Coronary artery (tissue), 2 donors: Measurements from ENCODE around the gene PC.

Experiments used
- DNase-seq: peaks from one replicate; pipeline ENCODE4 v3.0.0-alpha.2; 2017; ENCODE audit warnings: low spot score
- H3K27ac ChIP-seq, 2 donors: fragments of 200-600 bp; sonication (generic); one replicate each; pipeline ENCODE4 v1.5.1; 2016 to 2019
- H3K4me3 ChIP-seq: fragments of 200-600 bp; sonication (generic); 2 replicates; pipeline ENCODE4 v1.5.1; 2016; ENCODE audit warnings: mild to moderate bottlenecking, moderate library complexity
- CTCF ChIP-seq: fragments of 200-600 bp; sonication (generic); IDR thresholded peaks from one replicate; pipeline ENCODE4 v1.5.1; 2019; ENCODE audit warnings: antibody characterized with exemption

Gene PC

DNA sequence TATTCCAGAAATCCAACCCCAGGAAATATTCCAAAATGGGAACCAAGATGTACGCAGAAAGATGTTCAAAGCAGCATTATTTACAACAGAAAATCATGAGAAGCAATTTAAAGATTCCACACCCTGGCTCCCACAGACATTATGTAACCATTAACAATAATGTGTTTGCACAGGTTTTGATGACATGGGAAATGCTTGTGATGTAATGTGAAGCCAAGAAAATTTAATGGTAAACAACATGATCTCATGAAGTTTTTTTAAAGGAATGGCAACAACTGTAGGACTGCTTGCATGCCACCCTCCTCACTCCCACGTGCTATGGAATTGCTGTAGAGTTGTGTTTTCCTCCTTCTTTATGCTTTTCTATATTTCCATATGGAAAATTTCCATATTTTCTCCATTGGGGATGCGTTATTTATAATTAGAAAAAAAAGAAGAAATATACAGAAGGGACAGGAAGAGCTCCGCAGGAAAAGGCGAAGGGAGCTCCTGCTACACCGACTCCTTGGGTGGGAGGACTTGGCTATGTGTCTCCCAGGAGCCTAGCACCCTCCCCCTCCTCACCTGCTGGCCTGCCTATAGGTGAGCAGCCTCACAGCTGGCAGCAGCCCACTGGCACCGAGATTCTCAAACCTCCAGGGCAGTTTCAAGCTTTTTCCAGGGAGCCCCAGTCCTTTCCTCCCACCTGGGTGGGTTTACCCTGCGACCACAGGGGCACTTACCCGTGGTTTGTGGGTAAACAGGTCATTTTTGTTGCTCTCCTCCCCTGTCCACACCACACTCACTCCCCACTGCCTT, 80.4 kb downstream of the PC start:
- Histone ChIP-seq H3K27ac (no peak overlapping the region), H3K4me3 (no peak overlapping the region)
- DNase-seq = no peak
- TF ChIP-seq CTCF = no peak

- no peak overlapping the region for H3K4me3 ChIP-seq
- TF ChIP-seq CTCF = no peak
- no peak for DNase-seq
- H3K27ac ChIP-seq = no peak overlapping the region
Observed at GRCh38 chr11:66875378-66875777, 82.8 kb downstream of the PC start.

DNA sequence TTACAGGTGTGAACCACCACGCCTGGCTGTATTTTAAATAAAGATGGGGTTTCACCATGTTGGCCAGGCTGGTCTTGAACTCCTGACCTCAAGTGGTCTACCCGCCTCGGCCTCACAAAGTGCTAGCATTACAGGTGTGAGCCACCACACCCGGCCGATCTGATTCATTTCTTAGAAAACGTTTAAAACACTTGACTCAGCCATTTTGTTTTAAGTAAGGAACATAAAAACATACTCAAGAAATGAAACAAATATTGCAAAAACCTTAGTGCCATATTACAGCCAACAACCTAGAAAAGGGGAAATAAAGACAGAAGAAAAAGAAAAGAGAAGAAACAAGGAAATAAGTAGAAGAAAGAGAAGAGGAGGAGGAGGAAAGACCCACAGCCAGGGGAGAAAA, 84.0 kb downstream of the PC start:
- DNase-seq = no peak
- no peak overlapping the region for H3K27ac ChIP-seq

GRCh38 chr11:66871521-66871901, 86.7 kb downstream of the PC start:
- no peak for DNase-seq
- no peak overlapping the region for H3K27ac ChIP-seq
- H3K4me3 ChIP-seq = no peak overlapping the region
- no peak for TF ChIP-seq CTCF

More for the DNA sequence above, 84.0 kb downstream of the PC start:
- no peak overlapping the region for H3K4me3 ChIP-seq
- TF ChIP-seq CTCF = no peak

- Histone ChIP-seq H3K4me3 (no peak overlapping the region), H3K27ac (no peak overlapping the region)
- TF ChIP-seq CTCF = no peak
- no peak for DNase-seq
Observed at GRCh38 chr11:66870616-66871520, 87.3 kb downstream of the PC start.

- no peak for TF ChIP-seq CTCF
- Histone ChIP-seq H3K4me3 (no peak overlapping the region), H3K27ac (no peak overlapping the region)
- no peak for DNase-seq
Observed at GRCh38 chr11:66870131-66870530, 88.1 kb downstream of the PC start.

DNA sequence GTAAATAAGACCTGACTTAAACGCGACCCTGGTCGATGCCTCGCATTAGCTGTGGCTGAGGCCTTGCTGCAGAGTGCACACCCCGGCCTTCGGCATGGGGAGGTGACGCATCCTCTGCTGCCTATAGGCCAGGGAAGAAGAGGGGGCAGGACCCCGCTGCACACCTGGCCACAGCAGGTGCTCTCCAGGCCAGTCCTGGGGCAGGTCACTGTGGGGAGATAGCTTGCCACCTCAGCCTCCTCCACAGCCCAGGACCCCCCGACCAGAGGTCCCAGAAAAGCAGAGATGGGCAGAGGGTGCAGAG, 88.7 kb downstream of the PC start:
- TF ChIP-seq CTCF = no peak
- no peak for DNase-seq
- H3K27ac ChIP-seq = no peak overlapping the region
- H3K4me3 ChIP-seq = no peak overlapping the region
